RKO (cell line): ENCODE data around the gene SLC35B2.

Experiments used
- DNase-seq: peaks from one replicate; pipeline ENCODE4 v3.0.0-alpha.2; 2016; ENCODE audit warnings: low spot score

SLC35B2 gene

DNA sequence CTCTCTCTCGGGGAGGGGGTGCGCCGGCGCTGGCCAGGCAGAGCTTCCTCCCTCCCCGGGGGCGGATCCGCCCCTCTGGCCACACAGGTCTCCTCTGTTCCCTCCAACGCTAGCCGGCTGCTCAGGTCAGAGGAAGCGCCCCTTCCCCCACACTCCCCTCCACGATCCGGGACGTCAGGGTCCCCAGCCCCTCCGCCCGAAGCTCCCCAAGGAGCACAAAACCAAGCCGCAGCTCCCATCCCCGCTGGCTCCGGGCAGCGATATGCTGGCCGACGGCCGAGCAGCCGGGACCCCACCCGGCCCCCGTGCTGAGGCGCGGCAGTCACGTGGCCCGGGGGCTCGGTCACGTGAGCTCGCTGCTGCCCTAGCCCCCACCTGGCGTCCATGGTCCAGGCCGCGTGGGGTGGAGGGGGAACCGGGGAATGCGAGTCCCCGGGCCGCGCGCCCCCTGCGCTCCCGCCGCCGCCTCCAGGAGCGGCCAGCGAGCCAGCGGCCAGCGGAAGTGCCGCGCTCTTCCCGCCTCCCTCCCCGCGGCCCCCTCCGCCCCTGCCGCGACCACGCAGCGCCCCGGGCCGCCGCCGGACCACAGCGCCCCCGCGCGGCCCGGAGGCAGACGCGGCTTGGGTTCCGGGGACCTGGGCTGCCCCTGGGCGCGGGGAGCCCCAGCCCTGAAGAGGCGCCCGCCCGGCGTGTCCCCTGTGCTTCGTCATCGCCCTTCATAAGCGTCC, at the start of gene SLC35B2:
Gene SLC35B2, minus strand, starts transcription at position 504 of the 728 bp plus-strand sequence. Its CDS starts 118 bp downstream, at position 386.
- DNase-seq, result peak; percentile 88

- DNase-seq, result no peak
These were observed 49.4 kb upstream of the SLC35B2 start for GRCh38 chr6:44306710-44307109.

DNA sequence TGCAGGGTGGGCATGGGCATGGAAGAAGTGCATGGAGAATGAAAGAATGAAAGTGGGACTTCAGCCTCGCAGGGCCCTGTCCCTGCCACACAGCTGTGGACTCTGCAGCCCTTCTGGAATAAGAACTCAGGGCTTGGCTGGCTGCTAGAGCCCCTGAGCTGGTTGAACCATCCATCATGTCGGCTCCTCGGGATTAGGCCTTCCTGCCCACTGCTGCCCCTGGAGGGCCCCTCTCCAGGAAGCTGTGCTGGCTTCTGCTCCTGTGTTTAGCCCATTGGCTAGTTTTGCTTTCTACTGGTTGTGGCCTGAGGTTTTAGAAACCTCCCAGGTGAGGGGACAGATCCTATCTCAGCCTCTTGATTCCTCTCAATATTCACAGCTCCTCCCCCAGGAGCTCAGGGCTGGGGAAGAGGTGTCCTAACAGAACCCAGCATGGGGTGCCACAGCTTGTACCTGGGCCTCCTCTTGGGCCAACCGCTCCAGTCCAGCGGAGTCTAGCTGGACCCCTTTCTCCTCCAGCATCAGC, 47.9 kb upstream of the SLC35B2 start:
- no peak for DNase-seq

DNA sequence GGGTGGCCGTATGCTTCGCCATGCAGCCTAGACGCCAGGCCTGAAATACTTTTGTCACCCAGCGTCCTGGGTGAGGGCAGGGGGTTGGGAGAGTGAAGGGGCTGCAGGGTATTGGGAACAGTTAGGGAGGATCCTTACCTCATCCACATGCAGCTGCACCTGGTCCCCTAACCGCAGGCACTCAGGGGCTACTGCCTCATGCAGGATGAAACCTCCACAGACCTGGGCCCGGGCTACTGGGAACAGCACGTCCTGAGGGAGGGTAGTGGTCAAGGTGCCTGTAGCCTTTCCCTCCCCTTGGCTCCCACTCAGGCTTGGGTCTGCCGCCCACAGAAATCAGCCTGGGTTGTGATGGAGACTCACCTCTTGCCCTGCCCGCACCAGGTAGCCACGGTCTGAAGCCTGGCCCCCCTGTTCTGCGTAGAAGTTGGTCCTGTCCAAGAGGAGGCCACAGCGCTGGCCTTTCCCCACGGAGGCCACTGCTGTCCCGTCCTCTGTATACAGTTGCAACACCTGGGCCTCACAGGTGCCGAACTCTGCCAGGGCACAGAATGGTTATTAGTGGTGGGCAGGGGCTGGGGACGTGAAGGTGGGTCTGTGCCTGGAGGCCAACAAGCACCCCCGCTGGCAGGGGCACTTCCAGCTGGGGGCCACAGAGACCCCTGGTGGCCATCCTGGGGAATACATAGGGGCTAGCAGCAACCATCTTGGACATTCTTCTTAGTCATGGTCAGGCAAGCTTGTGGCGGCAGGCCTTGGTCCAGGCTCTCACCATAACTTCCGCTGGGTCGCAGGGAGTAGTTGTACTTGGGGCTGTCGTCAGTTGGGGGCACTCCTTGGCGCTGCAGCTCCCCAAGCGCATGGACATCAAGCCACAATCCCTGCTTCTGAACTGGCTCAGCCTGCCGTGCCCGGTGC, 47.2 kb upstream of the SLC35B2 start:
- DNase-seq, result peak; percentile 65

- DNase-seq, result no peak
These were observed 46.5 kb upstream of the SLC35B2 start for GRCh38 chr6:44303842-44304241.

DNA sequence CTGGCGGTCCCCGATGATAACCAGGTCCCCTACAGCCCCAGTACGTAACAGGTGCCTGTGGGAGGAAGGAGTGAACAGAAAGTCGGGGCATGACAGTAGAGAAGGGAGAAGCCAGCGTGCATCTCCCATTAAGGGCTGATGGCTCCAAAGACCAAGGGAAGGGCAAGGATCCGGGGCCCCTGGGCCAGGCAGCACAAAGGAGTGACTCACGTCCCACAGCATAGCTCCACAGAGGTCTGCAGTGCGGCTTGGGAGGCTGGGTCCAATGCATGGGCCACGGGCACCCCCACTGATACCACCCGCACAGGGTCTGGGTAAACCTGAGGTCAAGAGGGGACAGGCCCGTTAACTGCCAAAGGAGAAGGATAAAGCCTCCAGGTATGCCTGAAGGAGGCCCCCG, 45.5 kb upstream of the SLC35B2 start:
- no peak for DNase-seq

DNA sequence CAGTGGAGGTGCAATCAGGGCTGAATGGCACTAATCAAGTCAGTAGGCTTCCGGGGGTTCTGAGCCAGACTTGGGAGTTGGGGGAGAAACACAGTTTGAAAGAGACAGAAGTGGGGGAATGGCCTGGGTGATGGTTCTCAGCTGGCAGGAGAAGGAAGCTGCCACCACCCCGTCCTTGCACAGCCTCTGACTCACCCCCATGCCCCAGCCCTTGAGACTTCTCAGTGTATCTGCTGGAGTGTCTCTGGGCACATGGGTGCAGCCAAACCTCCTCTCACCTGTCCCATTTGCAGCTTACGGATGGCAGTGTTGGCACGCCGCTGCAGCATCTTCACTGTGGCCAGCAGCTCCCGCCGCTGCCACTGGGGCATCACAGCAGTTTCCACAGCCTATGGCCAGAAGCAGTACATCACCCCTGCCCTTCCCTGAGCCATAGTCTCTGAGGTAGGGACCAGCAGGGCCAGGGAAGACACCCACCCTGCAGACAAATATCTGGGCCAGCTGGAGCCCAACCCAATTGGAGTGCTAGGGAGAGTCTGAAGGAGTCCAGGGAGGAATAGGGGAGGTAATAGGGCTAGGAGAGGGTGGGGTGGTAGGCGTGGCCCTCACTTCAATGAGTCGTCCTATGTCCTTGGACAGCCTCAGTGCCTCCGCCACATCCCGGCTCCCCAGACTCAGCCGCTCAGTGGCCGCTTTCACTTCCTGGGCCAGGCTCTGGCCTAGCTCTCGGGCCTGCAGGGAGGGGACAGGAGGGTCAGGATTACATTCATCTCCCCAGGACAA, 44.6 kb upstream of the SLC35B2 start:
- no peak for DNase-seq

GRCh38 chr6:44301106-44301505, 43.8 kb upstream of the SLC35B2 start:
- DNase-seq, result no peak

- no peak for DNase-seq
These were observed 43.0 kb upstream of the SLC35B2 start for GRCh38 chr6:44300292-44300823.

DNA sequence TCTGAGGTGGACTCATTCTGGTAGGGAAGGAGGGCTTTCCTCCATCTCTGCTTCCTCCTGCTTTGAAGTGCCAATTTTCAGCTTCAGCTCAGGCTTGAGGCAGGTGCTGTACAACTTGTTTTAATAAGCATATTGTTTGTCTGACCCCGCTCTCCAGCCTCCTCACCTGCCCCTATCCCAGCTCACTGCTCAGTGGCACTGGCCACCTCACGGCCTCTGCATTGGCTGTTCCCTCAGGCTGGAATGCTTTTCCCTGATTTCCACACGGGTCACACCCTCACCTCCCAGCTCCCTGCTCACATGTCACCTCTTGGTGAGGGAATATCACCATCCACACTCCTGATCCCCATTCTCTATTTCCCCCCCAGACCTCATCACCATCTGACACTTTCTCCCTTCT, 41.5 kb upstream of the SLC35B2 start:
- DNase-seq, result no peak

DNA sequence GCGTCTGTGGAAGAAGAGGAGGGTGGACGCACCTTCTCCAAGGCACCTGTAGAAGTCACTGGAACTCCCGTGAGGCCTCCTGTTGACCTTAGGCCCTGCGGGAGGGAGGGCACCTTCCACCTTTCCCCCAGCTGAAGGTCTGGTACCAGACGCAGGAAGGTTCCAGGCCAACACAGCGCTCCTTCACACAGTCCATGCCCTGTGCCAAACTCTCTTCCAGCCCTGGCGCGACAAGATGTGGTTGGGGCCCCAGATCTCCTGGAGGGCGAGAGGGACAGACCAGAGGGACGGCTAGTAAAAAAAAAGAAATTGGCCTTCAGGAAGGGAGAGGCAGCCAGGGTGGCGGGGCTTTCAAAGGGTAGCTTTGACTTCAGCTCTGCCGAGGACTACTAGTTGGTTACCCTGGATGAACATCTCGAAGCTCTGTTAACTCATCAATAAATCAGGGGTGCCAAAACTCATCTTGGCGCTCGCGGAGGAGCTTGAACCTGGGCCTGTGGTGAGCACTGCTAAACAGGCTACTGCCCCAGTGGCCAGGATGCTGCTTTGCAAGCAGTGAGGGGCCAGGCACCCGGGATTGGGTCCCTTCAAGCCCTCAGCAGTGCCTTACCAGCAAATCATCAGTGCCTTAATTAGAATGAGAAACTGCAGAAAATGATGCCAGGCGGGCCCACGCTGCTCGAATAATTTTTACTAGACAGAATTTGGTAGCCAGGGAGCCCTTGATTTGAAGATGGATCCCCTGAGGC, 40.9 kb upstream of the SLC35B2 start:
- no peak for DNase-seq

DNA sequence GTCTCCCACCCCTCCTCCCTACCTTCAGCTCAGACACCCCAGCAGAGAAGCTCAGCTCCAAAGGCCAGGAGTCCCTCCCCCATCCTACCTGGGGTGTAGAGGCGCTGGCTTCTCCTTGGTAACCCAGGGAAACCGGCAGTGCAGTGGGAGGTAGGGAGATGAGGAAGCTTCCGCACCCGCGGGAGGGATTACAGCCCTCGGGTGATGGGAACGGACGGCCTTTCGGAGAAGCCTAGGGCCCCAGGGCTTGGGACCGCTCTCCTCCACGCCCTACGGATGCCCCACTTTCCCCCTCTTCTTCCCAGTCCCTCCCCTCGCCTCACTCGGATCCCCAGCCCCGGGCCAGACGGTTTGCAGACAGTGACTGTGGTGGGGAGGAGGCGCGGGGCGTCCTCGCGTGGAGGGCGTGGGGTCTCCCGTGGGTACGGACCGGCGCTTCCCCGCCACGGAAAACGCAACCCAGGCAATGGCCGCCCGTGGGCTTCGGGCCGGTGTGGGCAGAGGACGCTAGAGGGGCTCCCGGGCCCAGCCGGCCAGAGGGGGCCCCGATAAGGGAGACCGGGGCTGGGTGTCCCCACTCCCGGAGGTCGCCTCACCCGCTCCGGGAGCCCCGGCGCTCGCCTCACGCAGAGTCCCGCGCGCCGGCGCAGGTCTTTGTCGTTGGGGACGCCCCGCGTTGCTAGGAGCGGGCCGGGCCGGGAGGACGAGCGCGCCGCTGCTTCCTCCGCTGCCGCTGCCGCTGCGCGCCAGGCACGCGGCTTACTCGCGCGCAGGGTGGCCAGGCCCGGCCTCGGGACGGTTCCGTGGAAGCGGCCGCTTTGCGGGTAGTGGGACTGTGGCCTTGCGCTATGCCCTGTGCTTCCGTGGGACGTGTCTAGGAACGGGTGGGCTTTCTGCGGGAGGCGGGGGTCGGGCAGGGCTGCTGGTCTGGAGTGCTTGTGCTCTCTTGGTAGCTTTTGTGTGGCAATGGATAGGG, 40.0 kb upstream of the SLC35B2 start:
- DNase-seq, result no peak

- no peak for DNase-seq
These were observed 37.8 kb upstream of the SLC35B2 start for GRCh38 chr6:44294832-44295791.

- no peak for DNase-seq
These were observed 35.5 kb upstream of the SLC35B2 start for GRCh38 chr6:44292661-44293365.

DNA sequence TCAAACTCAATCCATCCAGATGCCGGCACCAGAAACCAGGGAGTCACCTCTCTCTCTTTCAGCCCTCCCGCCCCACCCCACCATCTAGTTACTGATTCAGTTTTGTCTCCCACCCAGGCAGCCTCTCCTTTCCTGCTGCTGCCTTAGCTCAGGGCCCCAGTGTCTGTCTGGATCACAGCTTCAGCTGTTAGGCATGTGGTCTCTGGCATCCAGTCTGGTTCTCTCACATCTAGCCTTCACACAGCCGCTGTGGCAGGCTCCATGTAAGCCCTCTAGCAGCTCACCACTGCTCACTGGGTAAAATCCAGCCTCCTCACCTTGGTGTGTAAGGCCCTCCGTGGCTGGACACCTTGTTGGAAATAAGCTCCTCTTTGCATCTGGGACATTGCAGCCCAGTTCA, 34.5 kb upstream of the SLC35B2 start:
- no peak for DNase-seq

GRCh38 chr6:44289726-44290260, 32.5 kb upstream of the SLC35B2 start:
- DNase-seq, result no peak

DNA sequence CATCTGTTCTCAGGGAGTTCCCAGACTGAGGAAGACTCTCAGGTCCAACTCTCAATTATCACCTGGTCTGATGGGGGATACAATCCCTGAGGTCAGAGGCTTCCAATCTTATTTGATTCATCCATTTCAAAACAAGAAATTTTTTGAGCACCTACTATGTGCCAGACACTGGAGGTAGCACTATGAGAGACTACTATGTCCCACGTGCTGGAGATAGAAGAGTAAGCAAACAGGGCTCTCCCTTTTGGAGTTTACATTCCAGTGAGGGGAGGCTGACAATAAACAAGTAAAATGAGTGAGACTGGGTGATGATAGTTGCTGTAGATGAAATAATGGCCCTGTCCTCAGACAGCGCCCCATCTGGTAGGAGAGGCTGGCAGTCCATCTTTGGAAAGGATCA, 29.4 kb upstream of the SLC35B2 start:
- DNase-seq, result no peak

- DNase-seq, result no peak
These were observed 28.9 kb upstream of the SLC35B2 start for GRCh38 chr6:44286285-44286565.
